Testis (tissue), 2 donors: ENCODE results near the gene BCL6B.

Source experiments
- CTCF ChIP-seq, 3 experiments: fragments of 450-650 bp in 2 of 3; fragments of 200-600 bp in 1 of 3; sonication (generic) in 1 of 3; IDR thresholded peaks; one replicate each; pipeline ENCODE4 v1.5.1; 2016 to 2019; ENCODE audit warnings: antibody characterized with exemption in 3 of 3, mild to moderate bottlenecking in 2 of 3, moderate library complexity in 1 of 3
- POLR2A ChIP-seq: fragments of 450-650 bp; IDR thresholded peaks from one replicate; pipeline ENCODE4 v1.6.1; 2017; ENCODE audit warnings: antibody characterized with exemption, mild to moderate bottlenecking, moderate library complexity

- no peak for TF ChIP-seq POLR2A
- no peak for TF ChIP-seq CTCF (IDR thresholded peaks at IDR 0.05)
Measured at GRCh38 chr17:7047566-7047965, 24.7 kb downstream of the BCL6B start.
